WERI-Rb-1 (cell line): ENCODE results near the gene MEGF11.

Experiments
- DNase-seq: peaks from one replicate; pipeline ENCODE4 v3.0.0-alpha.2; 2020
- H3K27ac ChIP-seq: fragments of 250-450 bp; sonication (Bioruptor Pico); 2 replicates; pipeline ENCODE4 v1.5.1; 2020; ENCODE audit warnings: mild to moderate bottlenecking, moderate library complexity
- H3K27me3 ChIP-seq: fragments of 250-450 bp; sonication (Bioruptor Pico); 2 replicates; pipeline ENCODE4 v1.5.1; 2021; ENCODE audit warnings: mild to moderate bottlenecking, low read depth, moderate library complexity; ENCODE audit not compliant: insufficient read depth, severe bottlenecking
- H3K36me3 ChIP-seq: fragments of 250-450 bp; sonication (Bioruptor Pico); 2 replicates; pipeline ENCODE4 v1.5.1; 2020; ENCODE audit warnings: mild to moderate bottlenecking, moderate library complexity
- H3K4me3 ChIP-seq: 2 replicates; pipeline ENCODE4 v1.5.1; 2011; ENCODE audit warnings: low read depth, mild to moderate bottlenecking, control low read depth, low read length
- H3K9me3 ChIP-seq: fragments of 250-450 bp; sonication (Bioruptor Pico); 2 replicates; pipeline ENCODE4 v1.5.1; 2021; ENCODE audit warnings: mild to moderate bottlenecking, moderate library complexity; ENCODE audit not compliant: severe bottlenecking
- TF ChIP-seq, protein P1 (sequence below): IDR thresholded peaks from 2 replicates; pipeline ENCODE4 v1.5.1; 2011; ENCODE audit warnings: low read depth, mild to moderate bottlenecking, control low read depth, inconsistent platforms, low read length

The MEGF11 gene

DNA sequence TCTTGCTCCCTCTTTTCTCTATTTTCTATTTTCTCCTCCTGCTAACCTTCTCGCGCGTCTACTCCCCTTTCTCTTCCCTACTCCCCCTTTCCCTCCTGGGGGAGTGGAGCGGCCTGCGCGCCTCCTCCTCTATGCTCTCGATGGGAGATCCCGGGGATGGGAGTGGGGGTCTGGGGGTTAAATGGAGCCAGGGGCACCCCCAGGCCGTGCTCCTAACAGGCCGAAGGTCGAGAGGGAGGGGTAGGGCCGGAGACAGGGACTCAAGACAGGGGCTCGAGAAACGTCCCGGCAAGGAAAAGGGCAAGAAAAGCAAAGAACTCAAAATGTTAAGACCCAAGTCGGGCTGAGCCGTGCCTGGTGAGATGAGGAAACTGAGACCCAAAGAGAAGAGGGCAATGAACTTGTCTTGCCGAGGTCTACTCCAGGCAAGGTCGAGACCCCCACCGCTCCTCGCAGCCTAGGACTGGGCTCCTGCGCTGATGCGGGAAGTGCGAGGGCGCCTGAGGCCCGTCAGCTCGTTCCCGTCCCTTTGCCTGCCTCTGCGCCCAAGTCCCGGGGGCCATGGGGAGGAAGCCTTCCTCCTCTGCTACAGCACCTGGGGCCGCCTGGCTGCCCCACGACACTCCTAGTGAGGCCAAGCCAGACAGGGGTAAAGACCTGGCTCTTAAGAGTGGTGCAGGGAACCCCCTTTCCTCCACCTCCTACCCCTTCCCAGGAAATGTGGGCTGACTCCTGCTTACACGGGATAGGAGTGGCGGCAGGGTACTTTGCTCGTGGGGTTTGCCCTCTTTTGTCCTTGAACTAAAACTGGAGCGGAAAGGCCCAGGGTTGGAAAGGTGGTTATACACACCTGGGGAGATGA lies 770 bp upstream of the MEGF11 start:
- peaks cover 24% of the 10 kb centered on the region for H3K27me3 ChIP-seq
- no peaks in the 10 kb centered on the region for H3K9me3 ChIP-seq
- no peak overlapping the region for H3K27ac ChIP-seq
- DNase-seq: no peak
- no peaks in the 10 kb centered on the region for H3K36me3 ChIP-seq
- H3K4me3 ChIP-seq: no peak overlapping the region; the same call in 1 of the 2 replicates
- TF ChIP-seq, protein P1, sequence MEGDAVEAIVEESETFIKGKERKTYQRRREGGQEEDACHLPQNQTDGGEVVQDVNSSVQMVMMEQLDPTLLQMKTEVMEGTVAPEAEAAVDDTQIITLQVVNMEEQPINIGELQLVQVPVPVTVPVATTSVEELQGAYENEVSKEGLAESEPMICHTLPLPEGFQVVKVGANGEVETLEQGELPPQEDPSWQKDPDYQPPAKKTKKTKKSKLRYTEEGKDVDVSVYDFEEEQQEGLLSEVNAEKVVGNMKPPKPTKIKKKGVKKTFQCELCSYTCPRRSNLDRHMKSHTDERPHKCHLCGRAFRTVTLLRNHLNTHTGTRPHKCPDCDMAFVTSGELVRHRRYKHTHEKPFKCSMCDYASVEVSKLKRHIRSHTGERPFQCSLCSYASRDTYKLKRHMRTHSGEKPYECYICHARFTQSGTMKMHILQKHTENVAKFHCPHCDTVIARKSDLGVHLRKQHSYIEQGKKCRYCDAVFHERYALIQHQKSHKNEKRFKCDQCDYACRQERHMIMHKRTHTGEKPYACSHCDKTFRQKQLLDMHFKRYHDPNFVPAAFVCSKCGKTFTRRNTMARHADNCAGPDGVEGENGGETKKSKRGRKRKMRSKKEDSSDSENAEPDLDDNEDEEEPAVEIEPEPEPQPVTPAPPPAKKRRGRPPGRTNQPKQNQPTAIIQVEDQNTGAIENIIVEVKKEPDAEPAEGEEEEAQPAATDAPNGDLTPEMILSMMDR: no peak

DNA sequence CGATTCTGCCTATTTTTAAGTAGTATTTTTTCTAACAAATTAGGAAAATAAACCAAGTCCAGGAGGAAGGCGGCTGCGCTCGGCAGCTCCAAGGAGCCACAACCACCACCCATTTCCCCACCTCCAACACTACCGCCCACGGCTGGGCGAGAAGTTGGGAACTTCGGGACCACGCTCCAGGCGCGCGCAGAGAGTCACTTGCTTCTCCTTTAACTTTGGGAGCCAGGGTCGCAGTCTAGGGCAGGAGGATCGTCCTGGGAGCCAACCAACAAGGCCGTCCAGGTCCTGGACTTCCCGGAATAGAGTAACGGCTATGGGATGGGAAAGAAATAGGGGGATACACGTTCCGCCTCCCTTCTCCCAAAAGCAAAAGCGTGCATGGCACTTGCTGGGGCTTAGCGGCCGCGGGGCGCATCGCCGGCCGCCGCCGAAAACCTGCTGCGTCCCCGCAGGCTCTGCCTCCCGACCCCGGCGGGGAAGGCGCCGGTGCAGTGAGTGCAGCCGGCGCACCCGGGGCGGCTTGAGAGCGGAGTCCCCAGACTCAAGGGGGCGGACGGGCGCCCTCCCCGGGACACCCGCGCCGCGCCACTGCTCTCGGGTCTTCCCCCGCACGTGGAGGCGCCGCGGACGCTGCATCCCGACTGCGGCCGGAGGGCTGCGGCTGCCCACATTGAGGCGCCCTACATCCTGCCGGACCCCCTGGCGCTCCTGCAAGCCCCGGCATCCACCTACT lies 699 bp downstream of the MEGF11 start:
- H3K36me3 ChIP-seq: no peaks in the 10 kb centered on the region
- TF ChIP-seq, protein P1: no peak
- no peak overlapping the region for H3K27ac ChIP-seq
- DNase-seq: peak; percentile 24
- H3K27me3 ChIP-seq: peaks cover 24% of the 10 kb centered on the region
- H3K9me3 ChIP-seq: no peaks in the 10 kb centered on the region
- peak overlapping the region; percentile 52 for H3K4me3 ChIP-seq

DNA sequence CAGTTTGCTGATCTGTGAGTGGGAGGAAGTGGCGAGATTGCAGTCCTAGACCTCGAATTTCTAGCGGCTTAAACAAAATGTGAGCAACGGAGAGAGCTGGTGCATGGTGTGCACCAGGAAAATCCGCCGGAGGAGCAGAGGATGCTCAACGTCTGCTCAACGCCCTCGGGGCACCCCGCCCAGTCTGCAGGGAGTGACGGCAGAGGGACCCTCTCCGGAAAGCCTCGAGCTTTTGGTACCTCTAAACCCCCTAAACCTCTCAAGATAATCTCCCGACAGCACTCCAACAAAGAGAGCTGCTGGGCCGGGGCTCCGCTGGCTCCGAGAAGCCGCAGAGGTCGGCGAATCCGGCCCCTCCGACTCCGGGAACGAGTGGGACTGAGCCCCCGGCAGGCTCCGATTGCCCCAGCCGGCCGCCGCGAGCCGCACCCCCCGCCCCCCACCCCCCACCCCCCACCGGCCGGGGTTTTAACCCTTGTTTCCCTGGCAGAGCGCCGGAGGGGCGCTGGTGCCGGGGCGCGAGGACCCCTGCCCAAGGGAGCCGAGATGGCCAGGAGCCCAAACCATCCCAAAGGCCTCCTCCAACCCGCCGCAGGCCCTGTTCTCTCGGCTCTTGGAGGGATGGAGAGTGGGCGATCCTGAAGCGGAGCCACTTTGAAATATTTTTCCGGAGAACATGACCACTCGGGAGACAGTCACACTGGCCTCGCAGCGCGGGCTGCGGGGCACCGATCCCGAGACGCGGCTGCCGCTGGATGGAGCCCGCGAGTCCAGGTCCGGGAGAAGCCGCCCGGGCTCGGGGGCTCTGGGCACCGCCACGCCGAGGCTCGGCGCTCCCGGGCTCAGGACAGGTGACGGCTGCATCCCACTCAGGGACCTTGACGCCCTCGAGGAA lies 1.5 kb downstream of the MEGF11 start:
- H3K27me3 ChIP-seq: peaks cover 24% of the 10 kb centered on the region
- peak; percentile 64 for DNase-seq

DNA sequence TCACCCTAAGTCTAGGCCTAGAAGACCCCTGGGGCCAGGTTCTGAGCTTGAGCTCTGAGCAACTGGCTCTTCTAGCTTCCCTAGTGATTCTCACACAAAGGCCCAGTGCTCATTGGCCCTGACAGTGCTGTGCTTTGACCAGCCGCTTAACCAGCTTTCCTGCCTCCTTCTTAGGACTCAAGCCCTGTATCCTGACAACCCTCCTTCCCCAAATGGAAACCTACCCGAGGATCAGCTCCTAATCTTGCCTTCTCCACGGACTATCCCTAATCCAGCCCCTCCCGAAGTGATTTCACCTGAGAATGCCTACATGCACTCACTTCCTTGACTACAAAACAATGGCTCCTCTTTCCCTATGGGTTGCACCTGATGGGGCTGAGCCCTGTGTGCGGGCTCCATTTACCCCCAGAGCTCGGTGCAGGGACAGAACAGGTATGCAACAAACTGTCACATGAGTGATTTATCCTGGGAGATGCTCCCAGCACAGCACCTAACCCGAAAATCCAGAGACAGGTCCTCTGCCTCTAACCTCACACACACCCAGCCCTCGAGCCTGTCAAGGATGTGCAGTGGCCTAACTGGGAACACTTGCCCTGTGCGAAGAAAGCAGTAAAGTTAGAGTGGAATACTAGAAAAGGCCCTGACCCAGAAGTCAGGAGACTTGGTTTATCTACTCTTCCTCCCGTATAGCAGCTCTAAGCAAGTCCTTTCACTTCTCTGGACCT lies 2.3 kb downstream of the MEGF11 start:
- peak; percentile 19 for DNase-seq
- no peak overlapping the region for H3K4me3 ChIP-seq
- TF ChIP-seq, protein P1: no peak

More for the DNA sequence above, 1.5 kb downstream of the MEGF11 start:
- Histone ChIP-seq H3K9me3 (no peaks in the 10 kb centered on the region), H3K36me3 (no peaks in the 10 kb centered on the region), H3K27ac (no peak overlapping the region), H3K4me3 (peak overlapping the region; percentile 52)
- TF ChIP-seq, protein P1: peak; percentile 75

DNA sequence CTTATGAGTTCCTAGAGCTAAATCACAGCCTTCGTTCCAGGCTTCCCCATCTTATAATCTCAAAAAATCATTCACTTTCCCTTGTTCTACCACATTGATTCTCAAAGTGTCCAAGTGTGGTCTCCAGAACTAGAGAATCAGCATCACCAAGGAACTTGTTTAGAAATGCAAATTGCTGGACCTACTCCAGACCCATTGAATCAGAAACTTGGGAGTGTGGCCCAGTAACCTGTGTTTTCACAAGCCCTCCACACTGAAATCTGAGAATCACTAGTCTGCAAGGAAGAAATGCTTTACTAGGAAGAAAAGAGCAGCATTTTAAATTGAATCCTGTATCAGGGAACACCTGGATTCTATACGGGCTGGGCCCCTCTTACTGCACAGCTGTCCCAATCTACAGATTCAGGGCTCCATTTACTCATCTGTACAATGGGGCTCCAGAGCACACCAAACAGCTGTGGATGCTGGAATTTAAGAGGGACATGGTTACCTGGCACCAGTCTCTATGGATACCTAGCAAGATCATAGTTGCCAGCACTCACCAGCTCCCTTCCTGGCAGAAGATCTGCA lies 3.9 kb downstream of the MEGF11 start:
- Histone ChIP-seq H3K36me3 (no peaks in the 10 kb centered on the region), H3K27ac (no peak overlapping the region), H3K27me3 (peaks cover 24% of the 10 kb centered on the region), H3K4me3 (no peak overlapping the region), H3K9me3 (no peaks in the 10 kb centered on the region)
- TF ChIP-seq, protein P1: no peak
- DNase-seq: no peak

More for the DNA sequence above, 2.3 kb downstream of the MEGF11 start:
- H3K27ac ChIP-seq: no peak overlapping the region
- H3K9me3 ChIP-seq: no peaks in the 10 kb centered on the region
- peaks cover 24% of the 10 kb centered on the region for H3K27me3 ChIP-seq
- no peaks in the 10 kb centered on the region for H3K36me3 ChIP-seq
